ENCODE data around the gene BNC2.
"Not testable (repeated sequence)": the region's sequence is repeated elsewhere in the genome, so short reads cannot be mapped to it uniquely, and the experiment has no call there.

Gene BNC2

GRCh38 chr9:16545639-16546038 is 324.8 kb downstream of the BNC2 start:
- DNase-seq: no peak

GRCh38 chr9:16544842-16545241 is 325.6 kb downstream of the BNC2 start:
- no peak for DNase-seq

GRCh38 chr9:16543686-16544085 is 326.8 kb downstream of the BNC2 start:
- DNase-seq: no peak

- no peak for DNase-seq
These were observed 327.2 kb downstream of the BNC2 start for GRCh38 chr9:16543225-16543624.

GRCh38 chr9:16542290-16542689 is 328.2 kb downstream of the BNC2 start:
- no peak for DNase-seq

GRCh38 chr9:16540743-16541613 is 329.5 kb downstream of the BNC2 start:
- DNase-seq: no peak

GRCh38 chr9:16539626-16540025 is 330.8 kb downstream of the BNC2 start:
- DNase-seq: not testable (repeated sequence)

- no peak for DNase-seq
These were observed 334.9 kb downstream of the BNC2 start for GRCh38 chr9:16535555-16535954.

GRCh38 chr9:16532681-16533450 is 337.6 kb downstream of the BNC2 start:
- no peak for DNase-seq

- no peak for DNase-seq
These were observed 338.2 kb downstream of the BNC2 start for GRCh38 chr9:16532272-16532671.

- no peak for DNase-seq
These were observed 339.5 kb downstream of the BNC2 start for GRCh38 chr9:16530669-16531642.

- DNase-seq: no peak
These were observed 342.9 kb downstream of the BNC2 start for GRCh38 chr9:16527573-16527972.

- DNase-seq: no peak
These were observed 344.1 kb downstream of the BNC2 start for GRCh38 chr9:16526380-16526779.

- no peak for DNase-seq
These were observed 345.6 kb downstream of the BNC2 start for GRCh38 chr9:16524823-16525222.

- no peak for DNase-seq
These were observed 346.4 kb downstream of the BNC2 start for GRCh38 chr9:16524078-16524477.

- DNase-seq: no peak
These were observed 348.5 kb downstream of the BNC2 start for GRCh38 chr9:16521868-16522411.

GRCh38 chr9:16519001-16519400 is 351.5 kb downstream of the BNC2 start:
- no peak for DNase-seq

GRCh38 chr9:16516891-16517290 is 353.6 kb downstream of the BNC2 start:
- DNase-seq: no peak

GRCh38 chr9:16515879-16516301 is 354.6 kb downstream of the BNC2 start:
- no peak for DNase-seq

- DNase-seq: peak in 5 of 56 donors; percentile 1 to 19 (median 6)
These were observed 355.3 kb downstream of the BNC2 start for GRCh38 chr9:16515207-16515606.

- DNase-seq: no peak
These were observed 356.3 kb downstream of the BNC2 start for GRCh38 chr9:16514131-16514530.
